Neural progenitor cell (in vitro differentiated cells): Measurements from ENCODE around the gene ZP3. TPM values are rescaled to one million over a fixed set of nuclear protein-coding genes. Genes with fewer than 3 reads are reported as not detected.
"Not testable (repeated sequence)": the region's sequence is repeated elsewhere in the genome, so short reads cannot be mapped to it uniquely, and the experiment has no call there.

ENCODE experiments used
- DNase-seq: peaks from one replicate; pipeline ENCODE4 v3.0.0-alpha.2; 2016; ENCODE audit warnings: low spot score
- H2AFZ ChIP-seq: fragments of 200-600 bp; sonication (generic); replicated peaks from 2 replicates; pipeline ENCODE4 v1.6.1; 2016; ENCODE audit warnings: antibody characterized with exemption
- H3F3A ChIP-seq: fragments of 200-600 bp; sonication (generic); 2 replicates; pipeline ENCODE4 v1.6.1; 2016; ENCODE audit warnings: antibody characterized with exemption, low read depth
- H3K27ac ChIP-seq: fragments of 200-600 bp; sonication (generic); 2 replicates; pipeline ENCODE4 v1.5.1; 2016; ENCODE audit warnings: mild to moderate bottlenecking
- H3K27me3 ChIP-seq: fragments of 200-600 bp; sonication (generic); 2 replicates; pipeline ENCODE4 v1.6.1; 2016; ENCODE audit warnings: mild to moderate bottlenecking, moderate library complexity
- H3K36me3 ChIP-seq: fragments of 200-600 bp; sonication (generic); 2 replicates; pipeline ENCODE4 v1.5.1; 2016
- H3K4me1 ChIP-seq: fragments of 200-600 bp; sonication (generic); 2 replicates; pipeline ENCODE4 v1.6.1; 2016; ENCODE audit warnings: mixed run types
- H3K4me2 ChIP-seq: fragments of 200-600 bp; sonication (generic); 2 replicates; pipeline ENCODE4 v1.6.1; 2016
- H3K4me3 ChIP-seq: fragments of 200-600 bp; sonication (generic); 2 replicates; pipeline ENCODE4 v1.5.1; 2016
- H3K79me2 ChIP-seq: fragments of 200-600 bp; sonication (generic); 2 replicates; pipeline ENCODE4 v1.6.1; 2016; ENCODE audit warnings: low read depth
- H3K9ac ChIP-seq: fragments of 200-600 bp; sonication (generic); 2 replicates; pipeline ENCODE4 v1.6.1; 2016
- H3K9me3 ChIP-seq: fragments of 200-600 bp; sonication (generic); 2 replicates; pipeline ENCODE4 v1.5.1; 2016; ENCODE audit warnings: low read depth
- H4K20me1 ChIP-seq: fragments of 200-600 bp; sonication (generic); 2 replicates; pipeline ENCODE4 v1.6.1; 2016; ENCODE audit warnings: low read depth
- H3K27ac Mint-ChIP-seq: 3 replicates; pipeline ENCODE4 v1.8.0; 2021; ENCODE audit warnings: mixed read lengths
- H3K27me3 Mint-ChIP-seq: 2 replicates; pipeline ENCODE4 v1.8.0; 2022; ENCODE audit warnings: low read depth, mild to moderate bottlenecking, inconsistent platforms, moderate library complexity, mixed read lengths; ENCODE audit not compliant: insufficient read depth
- H3K36me3 Mint-ChIP-seq: 3 replicates; pipeline ENCODE4 v1.8.0; 2021; ENCODE audit warnings: mixed read lengths
- H3K4me1 Mint-ChIP-seq: 3 replicates; pipeline ENCODE4 v1.8.0; 2021; ENCODE audit warnings: mixed read lengths
- H3K4me3 Mint-ChIP-seq: 3 replicates; pipeline ENCODE4 v1.8.0; 2021; ENCODE audit warnings: mild to moderate bottlenecking, moderate library complexity, mixed read lengths
- H3K9me3 Mint-ChIP-seq: 3 replicates; pipeline ENCODE4 v1.8.0; 2020; ENCODE audit warnings: mixed read lengths
- CTCF ChIP-seq: fragments of 200-600 bp; sonication (generic); IDR thresholded peaks from 2 replicates; pipeline ENCODE4 v1.5.1; 2017; ENCODE audit warnings: antibody characterized with exemption, mild to moderate bottlenecking
- EZH2 ChIP-seq: fragments of 200-600 bp; sonication (generic); IDR thresholded peaks from 2 replicates; pipeline ENCODE4 v1.6.1; 2017; ENCODE audit warnings: antibody characterized with exemption, mild to moderate bottlenecking, moderate library complexity
- EZH2phosphoT487 ChIP-seq: fragments of 200-600 bp; sonication (generic); IDR thresholded peaks from 2 replicates; pipeline ENCODE4 v1.6.1; 2017; ENCODE audit warnings: antibody characterized with exemption
- total RNA-seq: library from RNA; depleted of rRNA; stranded (reverse); fragments of >200 nt; gene quantifications from 2 replicates; pipeline ENCODE4 v1.2.3, GENCODE V29; 2015; ENCODE audit warnings: low replicate concordance

ZP3 gene
- total RNA-seq, 1 donor from 2014 or later, result not detected

- Mint-ChIP-seq H3K27ac (no peak overlapping the region), H3K9me3 (no peaks in the 10 kb centered on the region), H3K4me1 (no peaks in the 10 kb centered on the region), H3K27me3 (peaks cover 6% of the 10 kb centered on the region), H3K36me3 (no peaks in the 10 kb centered on the region), H3K4me3 (no peak overlapping the region)
- no peaks in the 10 kb centered on the region for H3K36me3 ChIP-seq
- H3K27me3 ChIP-seq, result no peaks in the 10 kb centered on the region
- TF ChIP-seq CTCF (no peak), EZH2phosphoT487 (no peak), EZH2 (no peak)
- no peak overlapping the region for H3K4me3 ChIP-seq
- H3K79me2 ChIP-seq, result no peaks in the 10 kb centered on the region
- H3K4me2 ChIP-seq, result no peak overlapping the region
- no peak overlapping the region for H3K27ac ChIP-seq
- no peak overlapping the region for H3K9ac ChIP-seq
- H3F3A ChIP-seq, result no peaks in the 10 kb centered on the region
- no peak for DNase-seq
- no peak overlapping the region for H2AFZ ChIP-seq
- no peaks in the 10 kb centered on the region for H3K9me3 ChIP-seq
- H4K20me1 ChIP-seq, result no peaks in the 10 kb centered on the region
- no peaks in the 10 kb centered on the region for H3K4me1 ChIP-seq
These were observed 5.5 kb downstream of the ZP3 start for GRCh38 chr7:76430211-76430610.

DNA sequence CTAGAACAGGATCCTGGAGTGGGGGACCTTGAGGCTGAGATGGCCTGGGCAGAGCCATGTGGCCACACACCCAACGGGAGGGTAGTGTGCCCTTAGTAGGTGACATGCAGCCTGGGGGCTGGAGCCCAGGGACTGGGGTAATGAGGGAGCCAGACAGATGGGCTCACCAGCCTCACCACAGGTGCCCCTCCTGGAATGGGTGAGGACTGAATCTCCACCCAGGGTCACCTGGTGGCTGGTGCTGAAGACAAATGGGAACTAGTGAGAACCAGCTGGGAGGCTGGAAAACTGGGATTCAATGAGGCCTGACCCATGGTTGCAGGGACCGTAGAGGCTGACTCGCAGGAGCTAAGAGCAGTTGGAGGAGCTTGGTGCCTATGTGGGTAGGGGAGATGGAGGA, 6.1 kb downstream of the ZP3 start:
- Histone ChIP-seq H3K4me2 (no peak overlapping the region), H3K79me2 (no peaks in the 10 kb centered on the region), H3K27me3 (no peaks in the 10 kb centered on the region), H4K20me1 (no peaks in the 10 kb centered on the region), H3F3A (no peaks in the 10 kb centered on the region), H3K9ac (no peak overlapping the region), H3K4me3 (no peak overlapping the region), H2AFZ (no peak overlapping the region), H3K36me3 (no peaks in the 10 kb centered on the region), H3K9me3 (no peaks in the 10 kb centered on the region), H3K4me1 (no peaks in the 10 kb centered on the region), H3K27ac (no peak overlapping the region)
- H3K9me3 Mint-ChIP-seq, result no peaks in the 10 kb centered on the region
- H3K36me3 Mint-ChIP-seq, result no peaks in the 10 kb centered on the region
- H3K4me3 Mint-ChIP-seq, result no peak overlapping the region
- peaks cover 6% of the 10 kb centered on the region for H3K27me3 Mint-ChIP-seq
- no peak for DNase-seq
- H3K4me1 Mint-ChIP-seq, result no peaks in the 10 kb centered on the region
- H3K27ac Mint-ChIP-seq, result no peak overlapping the region
- TF ChIP-seq EZH2phosphoT487, result no peak

DNA sequence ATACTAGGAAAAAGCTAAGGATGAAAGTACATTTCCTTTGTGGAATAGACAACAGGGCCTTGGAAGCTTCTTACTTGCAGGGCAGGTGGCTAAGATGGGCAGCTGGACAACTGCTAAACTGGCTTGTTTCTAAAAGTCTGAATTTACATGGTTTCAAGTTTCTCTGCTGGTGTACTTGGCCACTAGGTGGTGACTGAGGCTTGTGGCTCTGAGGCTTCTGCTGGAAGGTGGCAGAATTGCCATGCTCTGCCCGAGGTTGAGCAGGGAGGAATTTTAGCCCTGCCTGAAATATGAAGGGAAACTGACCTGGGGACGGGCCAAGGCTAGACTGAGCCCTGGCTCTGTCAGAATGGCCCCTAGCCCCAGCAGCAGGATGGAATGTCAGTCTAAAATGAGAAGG, 13.1 kb downstream of the ZP3 start:
- H3K27me3 Mint-ChIP-seq, H3F3A ChIP-seq, H3K9me3 Mint-ChIP-seq, H3K4me1 ChIP-seq, H3K27ac Mint-ChIP-seq, H3K27me3 ChIP-seq, H3K4me3 Mint-ChIP-seq, H3K4me1 Mint-ChIP-seq, H2AFZ ChIP-seq, H4K20me1 ChIP-seq, H3K36me3 ChIP-seq, H3K9ac ChIP-seq, H3K79me2 ChIP-seq, H3K9me3 ChIP-seq, H3K4me2 ChIP-seq, H3K4me3 ChIP-seq, H3K27ac ChIP-seq, H3K36me3 Mint-ChIP-seq: not testable (repeated sequence)
- peak; percentile 68 for TF ChIP-seq CTCF
- peak; percentile 81 for DNase-seq

- H4K20me1 ChIP-seq, H3K36me3 Mint-ChIP-seq, H3K4me2 ChIP-seq, H2AFZ ChIP-seq, H3F3A ChIP-seq, H3K9me3 Mint-ChIP-seq, H3K4me3 ChIP-seq, H3K4me1 Mint-ChIP-seq, H3K4me1 ChIP-seq, H3K9me3 ChIP-seq, H3K27me3 Mint-ChIP-seq, DNase-seq, H3K9ac ChIP-seq, H3K79me2 ChIP-seq, H3K36me3 ChIP-seq, H3K27ac ChIP-seq, H3K27ac Mint-ChIP-seq, H3K27me3 ChIP-seq, H3K4me3 Mint-ChIP-seq: not testable (repeated sequence)
These were observed 14.6 kb downstream of the ZP3 start for GRCh38 chr7:76439120-76439888.

- H3K4me3 Mint-ChIP-seq, H3K9me3 ChIP-seq, H3K36me3 ChIP-seq, H3K27ac Mint-ChIP-seq, H3K4me2 ChIP-seq, H3K4me3 ChIP-seq, H3K4me1 Mint-ChIP-seq, H4K20me1 ChIP-seq, H3K36me3 Mint-ChIP-seq, H3K27ac ChIP-seq, H3K27me3 ChIP-seq, H3K9me3 Mint-ChIP-seq, H3K9ac ChIP-seq, H3K4me1 ChIP-seq, H3F3A ChIP-seq, H3K27me3 Mint-ChIP-seq, DNase-seq, H2AFZ ChIP-seq, H3K79me2 ChIP-seq: not testable (repeated sequence)
These were observed 15.7 kb downstream of the ZP3 start for GRCh38 chr7:76440404-76440803.

GRCh38 chr7:76441792-76442191, 17.0 kb downstream of the ZP3 start:
- not testable (repeated sequence) for H3K36me3 Mint-ChIP-seq, H2AFZ ChIP-seq, H3K9me3 Mint-ChIP-seq, H3K9me3 ChIP-seq, H3K4me1 Mint-ChIP-seq, H3F3A ChIP-seq, H3K4me1 ChIP-seq, H3K27ac Mint-ChIP-seq, DNase-seq, H3K27me3 ChIP-seq, H3K4me3 Mint-ChIP-seq, H3K27me3 Mint-ChIP-seq, H3K27ac ChIP-seq, H3K4me3 ChIP-seq, H3K36me3 ChIP-seq, H3K4me2 ChIP-seq, H3K79me2 ChIP-seq, H3K9ac ChIP-seq, H4K20me1 ChIP-seq
